ENCODE results near the gene RPS6KA2. TPM values are rescaled to one million over a fixed set of nuclear protein-coding genes. Genes with fewer than 3 reads are reported as not detected.

The RPS6KA2 gene
- total RNA-seq, 2 experiments from 2014 or later: 9.3 to 10.9 TPM

- no peaks in the 10 kb centered on the region for H3K4me1 Mint-ChIP-seq
- ATAC-seq (no peak), DNase-seq (no peak)
- ChIA-PET POLR2A (no interaction called here), CTCF (no interaction called here)
- intact Hi-C loops (cut with DNase I, micrococcal nuclease): loop anchor here in 1 of 2 experiments (5.0 kb wide), 1 partner anchor 328 kb away; no protein-coding TSS in a partner anchor
- peaks cover 4% of the 10 kb centered on the region for H3K36me3 Mint-ChIP-seq (ENCODE audit: low read depth)
- H3K4me3 Mint-ChIP-seq: no peak overlapping the region
- no peak overlapping the region for H3K27ac Mint-ChIP-seq
- H3K27me3 Mint-ChIP-seq: peaks cover 9% of the 10 kb centered on the region
- H3K9me3 Mint-ChIP-seq (ENCODE audit: low read depth): no peaks in the 10 kb centered on the region
Observed at GRCh38 chr6:166360243-166361076, 266.6 kb downstream of the RPS6KA2 start.

Small RNAs within 50 kb of the gene (microRNA-seq; reads per million reads assigned to microRNA genes)
- not detected for gene MIR1913 (ENCODE audit: borderline replicate concordance)

Other genes with a start within 250 kb of the RPS6KA2 start
- 10 to 100 TPM; 17.7 to 20.5 TPM for gene MPC1, start 244.3 kb downstream of the RPS6KA2 start, total RNA-seq
- under 1 TPM; 0.30 to 0.41 TPM for gene RAMACL, start 40.6 kb downstream of the RPS6KA2 start, total RNA-seq

All from activated CD4-positive, alpha-beta T cell treated with anti-CD3 and anti-CD28 coated beads for 36 hours (primary cell).